C4-2B (cell line): ENCODE results near the gene FAM222A.

ENCODE experiments used
- ZFX ChIP-seq: fragments of 450-650 bp; IDR thresholded peaks from 2 replicates; pipeline ENCODE4 v1.6.1; 2017
- TF ChIP-seq, protein P1 (sequence below): fragments of 450-650 bp; conservative IDR thresholded peaks from 2 replicates; pipeline ENCODE4 v1.5.1; 2017; ENCODE audit warnings: mild to moderate bottlenecking

DNA sequence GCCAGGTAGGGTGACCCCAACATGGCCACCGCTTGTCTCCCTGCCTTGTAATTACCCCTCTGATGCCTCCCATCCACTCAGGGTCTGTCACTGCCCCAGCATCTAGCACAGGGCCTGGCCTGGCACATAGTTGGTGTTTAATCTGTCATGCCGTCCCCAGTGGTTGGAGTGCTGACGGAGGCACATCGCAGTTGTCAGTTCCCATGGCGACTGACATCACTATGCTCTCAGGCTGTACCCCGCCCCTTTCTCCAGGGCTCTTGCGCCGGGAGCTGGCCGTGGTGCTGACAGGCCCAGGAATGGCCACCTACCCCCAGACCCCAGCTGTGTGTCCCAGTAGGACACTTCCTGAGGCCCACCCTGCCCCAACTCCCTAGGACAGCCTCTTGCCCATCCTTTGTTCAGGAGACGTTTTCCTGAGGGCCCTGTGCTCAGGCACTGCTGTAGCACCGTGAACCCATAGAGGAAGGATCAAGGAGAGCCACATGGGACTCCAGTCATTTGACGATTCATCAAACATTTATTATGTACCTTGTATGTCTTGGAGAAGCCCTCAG, 23.0 kb downstream of the FAM222A start:
- TF ChIP-seq, protein P1, sequence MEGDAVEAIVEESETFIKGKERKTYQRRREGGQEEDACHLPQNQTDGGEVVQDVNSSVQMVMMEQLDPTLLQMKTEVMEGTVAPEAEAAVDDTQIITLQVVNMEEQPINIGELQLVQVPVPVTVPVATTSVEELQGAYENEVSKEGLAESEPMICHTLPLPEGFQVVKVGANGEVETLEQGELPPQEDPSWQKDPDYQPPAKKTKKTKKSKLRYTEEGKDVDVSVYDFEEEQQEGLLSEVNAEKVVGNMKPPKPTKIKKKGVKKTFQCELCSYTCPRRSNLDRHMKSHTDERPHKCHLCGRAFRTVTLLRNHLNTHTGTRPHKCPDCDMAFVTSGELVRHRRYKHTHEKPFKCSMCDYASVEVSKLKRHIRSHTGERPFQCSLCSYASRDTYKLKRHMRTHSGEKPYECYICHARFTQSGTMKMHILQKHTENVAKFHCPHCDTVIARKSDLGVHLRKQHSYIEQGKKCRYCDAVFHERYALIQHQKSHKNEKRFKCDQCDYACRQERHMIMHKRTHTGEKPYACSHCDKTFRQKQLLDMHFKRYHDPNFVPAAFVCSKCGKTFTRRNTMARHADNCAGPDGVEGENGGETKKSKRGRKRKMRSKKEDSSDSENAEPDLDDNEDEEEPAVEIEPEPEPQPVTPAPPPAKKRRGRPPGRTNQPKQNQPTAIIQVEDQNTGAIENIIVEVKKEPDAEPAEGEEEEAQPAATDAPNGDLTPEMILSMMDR, result no peak
- TF ChIP-seq ZFX, result no peak
